ENCODE results near the gene TRPM1. TPM values are rescaled to one million over a fixed set of nuclear protein-coding genes. Genes with fewer than 3 reads are reported as not detected.

TRPM1 gene
- total and polyA plus RNA-seq, 12 donors = 0.34 TPM; not detected in 11

DNA sequence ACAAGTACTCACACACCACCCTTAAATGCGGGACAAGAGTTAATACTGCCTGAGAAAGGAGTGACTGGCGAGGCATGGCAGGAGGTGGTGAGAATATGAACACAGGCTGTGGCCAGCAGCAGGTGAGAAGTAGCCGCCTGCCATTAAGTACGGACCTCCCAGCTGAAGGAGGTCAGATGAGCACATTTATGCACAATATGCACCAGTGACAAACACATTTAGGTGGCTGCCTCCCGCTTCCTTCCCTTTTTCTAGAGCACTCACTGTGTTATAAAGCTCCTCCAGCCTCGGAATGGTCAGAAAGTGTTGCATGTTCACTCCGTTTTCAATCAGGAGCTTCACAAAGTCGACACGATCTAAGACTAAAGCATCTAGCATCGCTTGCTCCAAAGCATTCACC is 52.4 kb downstream of the TRPM1 start:
- no peak for TF ChIP-seq POLR2A (IDR thresholded peaks at IDR 0.05)
- TF ChIP-seq, protein P1, sequence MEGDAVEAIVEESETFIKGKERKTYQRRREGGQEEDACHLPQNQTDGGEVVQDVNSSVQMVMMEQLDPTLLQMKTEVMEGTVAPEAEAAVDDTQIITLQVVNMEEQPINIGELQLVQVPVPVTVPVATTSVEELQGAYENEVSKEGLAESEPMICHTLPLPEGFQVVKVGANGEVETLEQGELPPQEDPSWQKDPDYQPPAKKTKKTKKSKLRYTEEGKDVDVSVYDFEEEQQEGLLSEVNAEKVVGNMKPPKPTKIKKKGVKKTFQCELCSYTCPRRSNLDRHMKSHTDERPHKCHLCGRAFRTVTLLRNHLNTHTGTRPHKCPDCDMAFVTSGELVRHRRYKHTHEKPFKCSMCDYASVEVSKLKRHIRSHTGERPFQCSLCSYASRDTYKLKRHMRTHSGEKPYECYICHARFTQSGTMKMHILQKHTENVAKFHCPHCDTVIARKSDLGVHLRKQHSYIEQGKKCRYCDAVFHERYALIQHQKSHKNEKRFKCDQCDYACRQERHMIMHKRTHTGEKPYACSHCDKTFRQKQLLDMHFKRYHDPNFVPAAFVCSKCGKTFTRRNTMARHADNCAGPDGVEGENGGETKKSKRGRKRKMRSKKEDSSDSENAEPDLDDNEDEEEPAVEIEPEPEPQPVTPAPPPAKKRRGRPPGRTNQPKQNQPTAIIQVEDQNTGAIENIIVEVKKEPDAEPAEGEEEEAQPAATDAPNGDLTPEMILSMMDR (IDR thresholded peaks at IDR 0.05) = no peak
- H3K36me3 ChIP-seq (replicated peaks in 1 of 2) = no peaks in the 10 kb centered on the region
- H3K4me1 ChIP-seq (replicated peaks in 1 of 2) = no peaks in the 10 kb centered on the region
- 57 to 79% (median 75%) methylated on average over 10 of the region's 10 CpGs for WGBS, 4 donors
- no peak for DNase-seq
- H3K4me3 ChIP-seq = no peak overlapping the region
- intact Hi-C loops (cut with DNase I) = no loop called here
- H3K9me3 ChIP-seq (replicated peaks in 1 of 3) = no peaks in the 10 kb centered on the region
- H3K27me3 ChIP-seq = no peaks in the 10 kb centered on the region
- H3K27ac ChIP-seq = no peak overlapping the region

DNA sequence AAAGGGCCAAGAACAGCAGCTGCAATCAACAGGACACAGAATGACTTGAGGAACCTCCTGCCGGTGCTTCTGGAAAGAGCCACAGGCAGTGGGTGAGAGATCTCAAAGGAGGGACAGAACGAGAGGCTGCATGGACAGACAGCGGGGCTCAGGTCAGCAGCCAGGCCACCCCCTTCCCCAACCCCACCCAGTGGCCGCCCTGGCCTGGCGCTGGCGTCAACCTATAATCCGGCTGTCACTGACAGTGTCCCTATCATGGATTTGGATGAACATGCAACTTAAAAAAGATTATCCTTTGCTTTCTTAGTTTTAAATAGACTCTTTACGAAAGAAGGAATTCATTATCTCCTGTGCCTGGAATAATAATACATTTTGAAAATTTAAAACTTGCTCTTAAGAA is 54.1 kb downstream of the TRPM1 start:
- Histone ChIP-seq H3K9me3 (replicated peaks in 1 of 3) (no peaks in the 10 kb centered on the region), H3K4me3 (no peak overlapping the region), H3K4me1 (replicated peaks in 1 of 2) (no peaks in the 10 kb centered on the region), H3K36me3 (replicated peaks in 1 of 2) (no peaks in the 10 kb centered on the region), H3K27ac (no peak overlapping the region), H3K27me3 (no peaks in the 10 kb centered on the region)
- intact Hi-C loops (cut with DNase I) = no loop called here
- no peak for TF ChIP-seq POLR2A (IDR thresholded peaks at IDR 0.05)
- TF ChIP-seq, protein P1 (IDR thresholded peaks at IDR 0.05) = no peak
- 88 to 94% (median 92%) methylated on average over 8 of the region's 8 CpGs for WGBS, 4 donors
- DNase-seq = no peak

DNA sequence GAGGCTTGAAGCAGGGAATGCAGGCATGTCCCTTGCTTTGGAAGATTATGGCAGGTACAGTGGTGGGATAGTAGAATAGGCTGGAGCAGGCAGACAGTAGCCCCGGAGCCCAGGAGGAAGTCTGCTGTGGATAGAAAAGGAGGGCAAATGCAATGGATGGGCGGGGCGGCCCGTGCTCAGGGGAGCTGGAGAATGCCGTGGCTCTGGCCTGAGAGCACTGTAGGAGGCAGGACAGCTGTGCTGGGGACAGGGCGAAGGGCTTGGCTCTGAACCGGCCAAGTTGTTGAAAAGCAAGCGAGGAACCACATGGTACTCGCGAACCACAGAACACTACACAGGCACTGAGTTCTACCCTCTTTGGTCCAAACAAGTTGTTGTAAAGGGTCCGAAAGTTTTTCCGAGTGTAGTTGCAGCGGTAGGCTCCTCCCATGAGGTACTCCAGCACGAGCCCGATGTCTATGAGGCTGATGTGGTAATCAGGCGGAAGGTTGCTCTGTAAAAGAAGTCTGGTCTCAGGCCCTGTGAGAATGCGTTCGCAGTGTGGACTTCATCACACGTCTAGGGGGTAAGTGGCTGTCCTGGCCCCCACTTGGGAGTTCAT is 54.7 kb downstream of the TRPM1 start:
- 79 to 86% (median 83%) methylated on average over 19 of the region's 19 CpGs for WGBS, 4 donors
- DNase-seq = no peak
- Histone ChIP-seq H3K27me3 (no peaks in the 10 kb centered on the region), H3K9me3 (replicated peaks in 1 of 3) (no peaks in the 10 kb centered on the region), H3K4me3 (no peak overlapping the region), H3K4me1 (replicated peaks in 1 of 2) (no peaks in the 10 kb centered on the region), H3K36me3 (replicated peaks in 1 of 2) (no peaks in the 10 kb centered on the region), H3K27ac (no peak overlapping the region)
- intact Hi-C loops (cut with DNase I) = no loop called here
- TF ChIP-seq, protein P1 (IDR thresholded peaks at IDR 0.05) = no peak
- no peak for TF ChIP-seq POLR2A (IDR thresholded peaks at IDR 0.05)

DNA sequence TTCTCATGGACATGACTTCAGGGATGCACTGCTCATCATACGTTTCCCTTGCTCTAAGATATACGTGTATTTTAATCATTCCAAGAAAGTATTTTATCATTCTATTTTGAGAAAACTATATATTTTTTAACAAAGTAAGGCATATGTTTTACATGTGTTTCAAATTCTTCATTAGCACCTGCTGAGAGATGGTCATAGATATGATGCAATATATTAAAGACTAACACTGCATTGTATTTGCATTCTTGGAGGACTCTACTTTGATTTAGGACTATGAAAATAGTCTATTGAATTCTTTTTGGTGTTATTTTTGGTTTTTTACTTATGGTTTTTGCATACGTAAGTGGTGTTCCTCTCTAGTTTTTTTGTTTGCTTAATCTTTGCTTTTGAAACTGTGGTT is 55.9 kb downstream of the TRPM1 start:
- Histone ChIP-seq H3K4me3 (no peak overlapping the region), H3K9me3 (replicated peaks in 1 of 3) (no peaks in the 10 kb centered on the region), H3K36me3 (replicated peaks in 1 of 2) (no peaks in the 10 kb centered on the region), H3K27ac (no peak overlapping the region), H3K27me3 (no peaks in the 10 kb centered on the region), H3K4me1 (replicated peaks in 1 of 2) (no peaks in the 10 kb centered on the region)
- 64 to 78% (median 68%) methylated on average over 3 of the region's 3 CpGs for WGBS, 4 donors
- TF ChIP-seq, protein P1 (IDR thresholded peaks at IDR 0.05) = no peak
- TF ChIP-seq POLR2A (IDR thresholded peaks at IDR 0.05) = no peak
- DNase-seq = no peak
- intact Hi-C loops (cut with DNase I) = no loop called here

Measured in adrenal gland (tissue), 12 donors.